Measurements from ENCODE around the gene SMYD3. TPM values are rescaled to one million over a fixed set of nuclear protein-coding genes. Genes with fewer than 3 reads are reported as not detected.

SMYD3 gene
- total RNA-seq, 1 experiment from 2014 or later: 25.5 TPM

DNA sequence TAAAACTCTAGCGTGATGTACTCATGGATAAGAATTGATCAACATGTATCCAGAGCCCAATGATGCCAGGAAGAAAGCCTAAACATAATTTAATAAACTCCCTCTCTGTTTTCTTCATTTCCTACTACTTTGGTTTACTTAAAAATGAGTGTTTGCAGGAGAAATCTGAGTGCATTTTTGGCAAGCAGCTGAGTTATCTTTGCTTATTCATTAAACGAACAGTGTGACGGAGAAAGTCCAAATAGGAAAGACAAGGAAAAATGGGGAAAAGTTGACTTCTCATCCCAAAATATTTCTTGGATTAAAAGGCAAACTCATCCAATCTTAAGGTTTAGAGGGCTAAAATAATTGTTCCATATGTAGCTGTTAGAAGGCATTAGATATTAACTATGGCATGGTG lies 496.7 kb downstream of the SMYD3 start:
- Mint-ChIP-seq H3K27ac (no peak overlapping the region), H3K27me3 (ENCODE audit: low read depth) (no peaks in the 10 kb centered on the region), H3K9me3 (no peaks in the 10 kb centered on the region), H3K4me1 (peaks cover 4% of the 10 kb centered on the region in 2 experiments), H3K36me3 (ENCODE audit: insufficient read depth in 1 of 3, low read depth in 3 of 3) (no peaks in the 10 kb centered on the region), H3K4me3 (no peak overlapping the region)
- Histone ChIP-seq H4K5ac (ENCODE audit: insufficient read length, low read depth, low read length) (no peak overlapping the region), H2BK15ac (ENCODE audit: low read depth, low read length) (no peak overlapping the region), H2AFZ (ENCODE audit: low read length) (no peak overlapping the region), H3K56ac (ENCODE audit: insufficient read length, low read depth, low read length) (no peak overlapping the region), H3K23ac (ENCODE audit: insufficient read length, low read depth, low read length) (no peak overlapping the region), H2AK5ac (ENCODE audit: insufficient read length, low read length) (no peak overlapping the region), H3K14ac (ENCODE audit: insufficient read depth, low read length) (no peak overlapping the region), H4K8ac (replicated peaks; ENCODE audit: insufficient read length, low read depth, low read length) (no peak overlapping the region), H2BK120ac (ENCODE audit: low read depth, low read length, poor library complexity, severe bottlenecking) (no peak overlapping the region), H3K4me1 (ENCODE audit: insufficient read depth, low read length) (no peaks in the 10 kb centered on the region), H2BK12ac (ENCODE audit: insufficient read length, low read depth, low read length) (no peak overlapping the region), H3K27me3 (ENCODE audit: insufficient read depth, low read length) (no peaks in the 10 kb centered on the region), H3K79me1 (ENCODE audit: insufficient read depth, low read depth, low read length, poor library complexity, severe bottlenecking) (no peaks in the 10 kb centered on the region), H3K9me3 (ENCODE audit: control insufficient read depth, low read depth, low read length) (no peaks in the 10 kb centered on the region), H3K27ac (ENCODE audit: insufficient read length, low read depth, low read length) (no peak overlapping the region), H3K79me2 (ENCODE audit: insufficient read depth, low read length) (no peaks in the 10 kb centered on the region), H3K4me2 (ENCODE audit: insufficient read depth, insufficient read length, low read length) (no peak overlapping the region), H3K23me2 (ENCODE audit: insufficient read length, low read depth, low read length, poor library complexity, severe bottlenecking) (no peaks in the 10 kb centered on the region), H2BK20ac (ENCODE audit: low read depth, low read length, poor library complexity, severe bottlenecking) (no peak overlapping the region), H3K18ac (ENCODE audit: insufficient read length, low read depth, low read length) (no peak overlapping the region), H4K20me1 (ENCODE audit: control insufficient read depth, insufficient read depth, insufficient read length) (no peaks in the 10 kb centered on the region), H2BK5ac (ENCODE audit: insufficient read length, low read length) (no peak overlapping the region), H3K4ac (ENCODE audit: low read depth, low read length) (no peak overlapping the region), H3T11ph (ENCODE audit: low read length) (no peak overlapping the region), H4K91ac (ENCODE audit: insufficient read length, low read depth, low read length) (no peak overlapping the region), H3K9ac (ENCODE audit: extremely low read depth, insufficient read length, low read length) (no peak overlapping the region)
- no CpG with 5 or more reads among the region's 3 CpGs for whole genome bisulfite sequencing (ENCODE audit: extremely low coverage, insufficient read length, low lambda C conversion rate)
- DNase-seq: no peak
- TF ChIP-seq, protein P1, sequence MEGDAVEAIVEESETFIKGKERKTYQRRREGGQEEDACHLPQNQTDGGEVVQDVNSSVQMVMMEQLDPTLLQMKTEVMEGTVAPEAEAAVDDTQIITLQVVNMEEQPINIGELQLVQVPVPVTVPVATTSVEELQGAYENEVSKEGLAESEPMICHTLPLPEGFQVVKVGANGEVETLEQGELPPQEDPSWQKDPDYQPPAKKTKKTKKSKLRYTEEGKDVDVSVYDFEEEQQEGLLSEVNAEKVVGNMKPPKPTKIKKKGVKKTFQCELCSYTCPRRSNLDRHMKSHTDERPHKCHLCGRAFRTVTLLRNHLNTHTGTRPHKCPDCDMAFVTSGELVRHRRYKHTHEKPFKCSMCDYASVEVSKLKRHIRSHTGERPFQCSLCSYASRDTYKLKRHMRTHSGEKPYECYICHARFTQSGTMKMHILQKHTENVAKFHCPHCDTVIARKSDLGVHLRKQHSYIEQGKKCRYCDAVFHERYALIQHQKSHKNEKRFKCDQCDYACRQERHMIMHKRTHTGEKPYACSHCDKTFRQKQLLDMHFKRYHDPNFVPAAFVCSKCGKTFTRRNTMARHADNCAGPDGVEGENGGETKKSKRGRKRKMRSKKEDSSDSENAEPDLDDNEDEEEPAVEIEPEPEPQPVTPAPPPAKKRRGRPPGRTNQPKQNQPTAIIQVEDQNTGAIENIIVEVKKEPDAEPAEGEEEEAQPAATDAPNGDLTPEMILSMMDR (conservative IDR thresholded peaks at IDR 0.05): no peak

All from H9 (cell line).